Peyer's patch (tissue), 4 donors: Measurements from ENCODE around the gene FANCM.

Experiments used
- CTCF ChIP-seq, 6 experiments: fragments of 450-650 bp in 4 of 6; fragments of 200-600 bp in 2 of 6; sonication (generic) in 1 of 6; IDR thresholded peaks; one replicate each; pipeline ENCODE4 v1.5.1; 2017 to 2019; ENCODE audit warnings: antibody characterized with exemption in 6 of 6, mild to moderate bottlenecking in 3 of 6, moderate library complexity in 1 of 6
- POLR2A ChIP-seq, 2 donors: fragments of 450-650 bp; IDR thresholded peaks; one replicate each; pipeline ENCODE4 v1.5.1; 2017; ENCODE audit warnings: antibody characterized with exemption in 2 of 2, mild to moderate bottlenecking in 2 of 2, moderate library complexity in 2 of 2

- no peak for TF ChIP-seq CTCF (IDR thresholded peaks at IDR 0.05)
- TF ChIP-seq POLR2A (IDR thresholded peaks at IDR 0.05), result no peak
Measured at GRCh38 chr14:45123271-45123670, 12.5 kb upstream of the FANCM start.
